ENCODE data around the gene PACS1. TPM values are rescaled to one million over a fixed set of nuclear protein-coding genes. Genes with fewer than 3 reads are reported as not detected.

The PACS1 gene
- total RNA-seq, 2 experiments from 2014 or later = 76.3 to 78.3 TPM

- peaks cover 22% of the 10 kb centered on the region for H3K4me1 Mint-ChIP-seq (ENCODE audit: low read depth)
- intact Hi-C loops (cut with micrococcal nuclease) = loop anchor here (5.0 kb wide), 1 partner anchor 59 kb away; no protein-coding TSS in a partner anchor
Observed at GRCh38 chr11:66281001-66281400, 210.9 kb downstream of the PACS1 start.

GRCh38 chr11:66281776-66282467 is 211.8 kb downstream of the PACS1 start:
- peaks cover 25% of the 10 kb centered on the region for H3K4me1 Mint-ChIP-seq (ENCODE audit: low read depth)
- POLR2A ChIA-PET = interaction anchor here (0.7 to 7.8 kb wide), 6 partner anchors 9 to 63 kb away, joined by 3 to 76 read pairs (median 4); partner anchors contain the start of genes BRMS1, RAB1B and TMEM151A
- CTCF ChIA-PET = interaction anchor here (0.7 to 3.8 kb wide), 13 partner anchors 9 to 502 kb away, joined by 3 to 37 read pairs (median 5); partner anchors contain the start of genes B4GAT1, CD248, RAB1B and TMEM151A

More at GRCh38 chr11:66281001-66281400, 210.9 kb downstream of the PACS1 start:
- CTCF ChIA-PET = interaction anchor here (1.0 to 3.8 kb wide), 6 partner anchors 8 to 501 kb away, joined by 3 to 37 read pairs (median 5); partner anchors contain the start of genes RAB1B and YIF1A
- POLR2A ChIA-PET = interaction anchor here (0.8 to 7.8 kb wide), 5 partner anchors 11 to 43 kb away, joined by 3 to 76 read pairs (median 4); partner anchors contain the start of gene RAB1B
- no peak for DNase-seq
- TF ChIP-seq CTCF (IDR thresholded peaks at IDR 0.05) = no peak
- Mint-ChIP-seq H3K9me3 (no peaks in the 10 kb centered on the region), H3K27ac (no peak overlapping the region), H3K36me3 (ENCODE audit: low read depth) (peaks cover 7% of the 10 kb centered on the region), H3K4me3 (no peak overlapping the region), H3K27me3 (peaks cover 1% of the 10 kb centered on the region)
- no peak for ATAC-seq

GRCh38 chr11:66282468-66283455 is 212.7 kb downstream of the PACS1 start:
- CTCF ChIA-PET = interaction anchor here (0.6 to 3.8 kb wide), 17 partner anchors 8 to 106 kb away, joined by 3 to 37 read pairs (median 5); partner anchors contain the start of genes B4GAT1, CD248, RAB1B and TMEM151A
- peak; percentile 89 for ATAC-seq
- Mint-ChIP-seq H3K4me1 (ENCODE audit: low read depth) (peaks cover 33% of the 10 kb centered on the region), H3K36me3 (ENCODE audit: low read depth) (peaks cover 2% of the 10 kb centered on the region), H3K9me3 (no peaks in the 10 kb centered on the region), H3K4me3 (peak overlapping the region; percentile 19), H3K27me3 (peaks cover 1% of the 10 kb centered on the region), H3K27ac (peak overlapping the region; percentile 38)
- intact Hi-C loops (cut with micrococcal nuclease) = loop anchor here (5.0 kb wide), 1 partner anchor 60 kb away; no protein-coding TSS in a partner anchor
- POLR2A ChIA-PET = interaction anchor here (0.6 to 7.8 kb wide), 6 partner anchors 8 to 62 kb away, joined by 3 to 76 read pairs (median 4); partner anchors contain the start of genes BRMS1, RAB1B and TMEM151A
- peak; percentile 100 for DNase-seq
- TF ChIP-seq CTCF (IDR thresholded peaks at IDR 0.05) = peak; percentile 91

More at GRCh38 chr11:66281776-66282467, 211.8 kb downstream of the PACS1 start:
- intact Hi-C loops (cut with micrococcal nuclease) = loop anchor here (5.0 kb wide), 1 partner anchor 60 kb away; no protein-coding TSS in a partner anchor
- Mint-ChIP-seq H3K27me3 (peaks cover 1% of the 10 kb centered on the region), H3K27ac (no peak overlapping the region), H3K4me3 (peak overlapping the region; percentile 19), H3K9me3 (no peaks in the 10 kb centered on the region), H3K36me3 (ENCODE audit: low read depth) (peaks cover 2% of the 10 kb centered on the region)
- DNase-seq (no peak), ATAC-seq (peak; percentile 17)
- no peak for TF ChIP-seq CTCF (IDR thresholded peaks at IDR 0.05)

GRCh38 chr11:66283461-66284105 is 213.5 kb downstream of the PACS1 start:
- Mint-ChIP-seq H3K4me3 (no peak overlapping the region), H3K4me1 (ENCODE audit: low read depth) (peaks cover 33% of the 10 kb centered on the region), H3K36me3 (ENCODE audit: low read depth) (peaks cover 4% of the 10 kb centered on the region), H3K9me3 (no peaks in the 10 kb centered on the region), H3K27me3 (peaks cover 1% of the 10 kb centered on the region), H3K27ac (no peak overlapping the region)
- ChIA-PET CTCF (interaction anchor here (0.6 to 3.8 kb wide), 12 partner anchors 13 to 106 kb away, joined by 3 to 37 read pairs (median 4); partner anchors contain the start of genes B4GAT1 and RAB1B), POLR2A (interaction anchor here (7.8 kb wide), 1 partner anchor 13 kb away, joined by 76 read pairs; the partner anchor contains the start of gene RAB1B)
- TF ChIP-seq CTCF (IDR thresholded peaks at IDR 0.05) = no peak
- DNase-seq = no peak
- no peak for ATAC-seq
- intact Hi-C loops (cut with micrococcal nuclease) = loop anchor here (5.0 kb wide), 1 partner anchor 61 kb away; no protein-coding TSS in a partner anchor

All from activated CD8-positive, alpha-beta T cell treated with anti-CD3 and anti-CD28 coated beads for 36 hours (primary cell).